Stomach (tissue), 9 donors: ENCODE data around the gene FGFRL1. TPM values are rescaled to one million over a fixed set of nuclear protein-coding genes. Genes with fewer than 3 reads are reported as not detected.

Experiments used
- DNase-seq, 2 donors: peaks; one replicate each; pipeline versions ENCODE4 v3.0.0 to v3.0.0-alpha.2; 2013 to 2019
- H3K27ac ChIP-seq, 5 donors: fragments of 200-600 bp in 4 of 5; sonication (generic) in 4 of 5; one replicate each; pipeline ENCODE4 v1.5.1; 2013 to 2019; ENCODE audit warnings: mild to moderate bottlenecking in 1 of 5, moderate library complexity in 1 of 5
- H3K27me3 ChIP-seq, 3 donors: fragments of 200-600 bp; sonication (generic); one replicate each; pipeline ENCODE4 v1.5.1; 2017 to 2019; ENCODE audit warnings: mixed run types in 1 of 3
- H3K36me3 ChIP-seq, 4 donors: fragments of 200-600 bp; sonication (generic); 1 replicate in 3 of 4; 2 replicates in 1 of 4; pipeline ENCODE4 v1.5.1; 2016 to 2019
- H3K4me1 ChIP-seq, 4 donors: fragments of 200-600 bp; sonication (generic); one replicate each; pipeline ENCODE4 v1.5.1; 2016 to 2019
- H3K4me3 ChIP-seq, 4 donors: fragments of 200-600 bp; sonication (generic) in 3 of 4; one replicate each; pipeline ENCODE4 v1.5.1; 2016 to 2019; ENCODE audit warnings: mild to moderate bottlenecking in 1 of 4
- H3K9me3 ChIP-seq, 4 donors: fragments of 200-600 bp; sonication (generic); one replicate each; pipeline ENCODE4 v1.5.1; 2016 to 2019
- CTCF ChIP-seq, 7 experiments: fragments of 450-650 bp in 4 of 7; fragments of 200-600 bp in 3 of 7; sonication (generic) in 3 of 7; IDR thresholded peaks; one replicate each; pipeline ENCODE4 v1.5.1; 2016 to 2019; ENCODE audit warnings: antibody characterized with exemption in 7 of 7, control low read depth in 2 of 7, mild to moderate bottlenecking in 1 of 7
- EP300 ChIP-seq: sonication (generic); formaldehyde crosslinking; IDR thresholded peaks from one replicate; pipeline ENCODE4 v1.6.1; 2017; ENCODE audit warnings: antibody characterized with exemption
- POLR2A ChIP-seq, 4 donors: fragments of 450-650 bp; IDR thresholded peaks; one replicate each; pipeline ENCODE4 v1.6.1; 2016; ENCODE audit warnings: antibody characterized with exemption in 4 of 4, control low read depth in 2 of 4, mild to moderate bottlenecking in 1 of 4, moderate library complexity in 1 of 4
- POLR2AphosphoS5 ChIP-seq, 3 donors: sonication (generic); formaldehyde crosslinking; IDR thresholded peaks; one replicate each; pipeline ENCODE4 v1.6.1; 2016; ENCODE audit warnings: antibody characterized with exemption in 3 of 3
- WGBS, 5 donors: extraction: QIAGEN DNeasy Blood & Tissue Kit in 3 of 5; methylation state at CpG; one replicate each; pipeline versions ENCODE4 v1.1.5 to v1.1.7; 2013 to 2018; 5-methylcytosine and 5-hydroxymethylcytosine counted together
- intact Hi-C: fragments of 100-400 bp; cut with DNase I; formaldehyde crosslinking; loops from one replicate; pipeline ENCODE4 v1.15.1; 2023; ENCODE audit warnings: low total_unique reads
- polyA plus RNA-seq, 3 donors: library from polyadenylated mRNA; stranded (reverse); fragments of 200-250 nt; gene quantifications; one replicate each; pipeline ENCODE4 v1.2.3, GENCODE V29; 2013
- total RNA-seq, 5 donors: library from RNA; depleted of rRNA; stranded (reverse); fragments of >200 nt; gene quantifications; one replicate each; pipeline versions ENCODE4 v1.1.0 to v1.2.3, GENCODE V29; 2014 to 2016
- donor health status: healthy with polysubstance abuse.
- donor health status: Bipolar disorder and iron deficiency.
- donor health status: healthy.

FGFRL1 gene
- total and polyA plus RNA-seq, 8 donors: 3.5 to 42.7 (median 9.8) TPM

DNA sequence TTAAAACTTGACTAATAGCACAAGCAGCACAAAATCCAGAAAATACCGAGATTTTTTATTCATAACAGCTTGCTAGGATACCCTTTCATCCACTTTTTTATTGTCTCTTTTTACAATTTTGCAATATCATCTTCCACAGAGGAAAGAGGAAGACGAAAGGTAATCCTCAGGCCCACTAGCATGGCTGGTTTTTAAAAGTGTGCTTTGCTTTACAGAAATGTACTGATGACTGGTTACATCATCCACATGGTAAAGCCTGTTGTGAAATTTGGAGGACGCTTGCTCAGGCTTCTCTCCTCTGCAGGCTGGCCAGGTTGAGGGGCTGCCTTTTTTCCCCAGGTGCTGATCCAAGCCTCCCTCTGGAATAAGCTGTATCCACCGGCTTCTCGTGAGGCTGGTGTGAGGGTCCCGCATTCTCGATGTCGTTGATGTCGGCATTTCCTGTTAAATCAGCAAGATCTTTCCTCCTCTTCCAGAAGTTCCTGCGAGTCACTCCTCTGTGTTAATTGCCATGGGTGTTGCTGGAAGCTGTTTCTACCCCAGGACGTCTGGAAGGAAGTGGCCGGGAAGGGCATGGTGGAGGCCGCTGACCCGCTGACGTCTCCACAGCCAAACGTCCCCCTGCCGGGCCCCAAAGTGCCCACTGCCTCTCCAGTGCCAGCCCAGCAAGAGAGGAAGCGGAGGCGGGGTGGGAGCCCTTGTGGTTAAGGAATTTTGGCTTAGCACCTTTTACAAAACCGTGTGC, 32.3 kb upstream of the FGFRL1 start:
- Histone ChIP-seq H3K4me3 (no peak overlapping the region), H3K9me3 (no peaks in the 10 kb centered on the region), H3K36me3 (no peaks in the 10 kb centered on the region), H3K27ac (no peak overlapping the region), H3K4me1 (peaks cover 0 to under 1% (median under 1%) of the 10 kb centered on the region in 4 donors), H3K27me3 (no peaks in the 10 kb centered on the region)
- DNase-seq: no peak
- intact Hi-C loops: no loop called here
- 53 to 79% (median 68%) methylated on average over 20 of the region's 20 CpGs for WGBS, 5 donors
- no peak for TF ChIP-seq POLR2A (IDR thresholded peaks at IDR 0.05)
- TF ChIP-seq POLR2AphosphoS5 (IDR thresholded peaks at IDR 0.05): no peak
- no peak for TF ChIP-seq EP300
- TF ChIP-seq CTCF (IDR thresholded peaks at IDR 0.05): no peak

DNA sequence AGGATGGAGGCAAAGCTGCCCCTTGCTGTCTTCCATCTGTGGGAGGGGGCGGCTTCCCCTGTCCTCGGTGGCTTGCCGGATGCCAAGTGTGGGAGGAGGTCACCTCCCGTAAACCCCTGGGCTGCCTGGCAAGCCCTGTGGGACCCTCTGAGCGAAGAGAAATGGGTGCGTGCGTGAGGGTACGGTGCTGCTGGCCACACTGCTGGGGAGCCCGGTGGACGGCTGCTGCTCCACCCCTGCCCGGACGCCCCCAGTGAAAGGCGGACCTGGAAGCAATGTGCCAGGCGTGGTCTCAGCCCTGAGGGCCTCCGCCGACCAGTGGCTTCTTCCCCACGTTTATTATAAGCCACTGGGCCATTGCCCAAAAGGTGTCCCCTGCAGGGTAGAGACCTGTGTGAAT, 29.1 kb upstream of the FGFRL1 start:
- intact Hi-C loops: no loop called here
- 89 to 95% (median 95%) methylated on average over 16 to 17 of the region's 17 CpGs for WGBS, 5 donors
- TF ChIP-seq POLR2A (IDR thresholded peaks at IDR 0.05) (no peak), EP300 (no peak), CTCF (IDR thresholded peaks at IDR 0.05) (no peak), POLR2AphosphoS5 (IDR thresholded peaks at IDR 0.05) (no peak)

DNA sequence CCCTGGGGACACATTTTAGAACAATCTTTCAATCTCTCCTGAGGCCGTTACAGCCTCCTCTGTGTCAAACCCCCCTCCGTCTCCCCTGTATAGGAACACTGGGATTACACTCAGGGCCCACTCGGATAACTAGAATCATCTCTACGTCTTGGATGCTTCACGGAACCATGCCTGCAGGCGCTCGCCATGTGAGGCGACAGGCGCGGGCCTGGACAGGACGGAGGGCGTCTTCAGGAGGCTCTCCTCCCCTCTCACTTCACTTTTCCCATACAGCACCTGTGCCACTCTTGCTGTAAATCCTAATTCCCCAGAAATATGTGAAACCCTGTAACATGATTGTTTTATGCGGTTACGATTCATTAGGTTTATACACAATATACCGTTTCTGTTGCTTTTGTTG, 28.6 kb upstream of the FGFRL1 start:
- 95 to 98% (median 97%) methylated on average over 15 of the region's 15 CpGs for WGBS, 5 donors

More for the DNA sequence above, 29.1 kb upstream of the FGFRL1 start:
- Histone ChIP-seq H3K36me3 (no peaks in the 10 kb centered on the region), H3K27ac (no peak overlapping the region), H3K4me1 (peaks cover 20 to 26% (median 25%) of the 10 kb centered on the region in 4 donors), H3K4me3 (no peak overlapping the region), H3K9me3 (no peaks in the 10 kb centered on the region), H3K27me3 (no peaks in the 10 kb centered on the region)
- no peak for DNase-seq

More for the DNA sequence above, 28.6 kb upstream of the FGFRL1 start:
- intact Hi-C loops: no loop called here
- Histone ChIP-seq H3K9me3 (no peaks in the 10 kb centered on the region), H3K27ac (no peak overlapping the region), H3K4me3 (no peak overlapping the region), H3K36me3 (no peaks in the 10 kb centered on the region), H3K27me3 (no peaks in the 10 kb centered on the region), H3K4me1 (peaks cover 26 to 31% (median 30%) of the 10 kb centered on the region in 4 donors)
- TF ChIP-seq POLR2AphosphoS5 (IDR thresholded peaks at IDR 0.05): no peak
- TF ChIP-seq EP300: no peak
- no peak for TF ChIP-seq POLR2A (IDR thresholded peaks at IDR 0.05)
- TF ChIP-seq CTCF (IDR thresholded peaks at IDR 0.05): no peak
- no peak for DNase-seq
